Prostate gland (tissue), 2 donors: ENCODE measurements around the gene VSIG8. TPM values are rescaled to one million over a fixed set of nuclear protein-coding genes. Genes with fewer than 3 reads are reported as not detected.

ENCODE experiments used
- DNase-seq: peaks from one replicate; pipeline ENCODE4 v3.0.0-alpha.2; 2019; ENCODE audit warnings: low spot score
- H3K27ac ChIP-seq, 2 donors: fragments of 200-600 bp; sonication (generic); 2 replicates each; pipeline ENCODE4 v1.5.1; 2017 to 2019
- H3K27me3 ChIP-seq: fragments of 200-600 bp; sonication (generic); replicated peaks from 2 replicates; pipeline ENCODE4 v1.5.1; 2019; ENCODE audit not compliant: insufficient read depth
- H3K36me3 ChIP-seq, 2 donors: fragments of 200-600 bp; sonication (generic); 1 replicate in 1 of 2; 2 replicates in 1 of 2; pipeline versions ENCODE4 v1.5.1 to v1.8.1; 2017 to 2019
- H3K4me1 ChIP-seq: fragments of 200-600 bp; sonication (generic); replicated peaks from 2 replicates; pipeline ENCODE4 v1.5.1; 2019
- H3K4me3 ChIP-seq, 2 donors: fragments of 200-600 bp; sonication (generic); 2 replicates each; pipeline ENCODE4 v1.5.1; 2017 to 2019
- H3K9me3 ChIP-seq: fragments of 200-600 bp; sonication (generic); 2 replicates; pipeline ENCODE4 v1.5.1; 2017
- CTCF ChIP-seq, 4 experiments: fragments of 200-600 bp in 2 of 4; fragments of 450-650 bp in 2 of 4; sonication (generic) in 2 of 4; IDR thresholded peaks; 1 replicate in 3 of 4; 2 replicates in 1 of 4; pipeline ENCODE4 v1.5.1; 2016 to 2019; ENCODE audit warnings: antibody characterized with exemption in 4 of 4, mild to moderate bottlenecking in 2 of 4, moderate library complexity in 2 of 4
- POLR2A ChIP-seq: fragments of 450-650 bp; IDR thresholded peaks from one replicate; pipeline ENCODE4 v1.6.1; 2016; ENCODE audit warnings: antibody characterized with exemption, mild to moderate bottlenecking
- POLR2AphosphoS5 ChIP-seq: sonication (generic); formaldehyde crosslinking; IDR thresholded peaks from one replicate; pipeline ENCODE4 v1.6.1; 2017; ENCODE audit warnings: antibody characterized with exemption
- WGBS: methylation state at CpG from one replicate; pipeline ENCODE4 v1.1.5; 2018; 5-methylcytosine and 5-hydroxymethylcytosine counted together
- intact Hi-C: fragments of 100-400 bp; cut with DNase I; formaldehyde crosslinking; loops from one replicate; pipeline ENCODE4 v1.14.2; 2022
- total RNA-seq, 2 donors: library from RNA; depleted of rRNA; stranded (reverse); fragments of >200 nt; gene quantifications; one replicate each; pipeline ENCODE4 v1.1.0, GENCODE V29; 2016

The VSIG8 gene
- total RNA-seq, 2 donors from 2014 or later, result not detected

DNA sequence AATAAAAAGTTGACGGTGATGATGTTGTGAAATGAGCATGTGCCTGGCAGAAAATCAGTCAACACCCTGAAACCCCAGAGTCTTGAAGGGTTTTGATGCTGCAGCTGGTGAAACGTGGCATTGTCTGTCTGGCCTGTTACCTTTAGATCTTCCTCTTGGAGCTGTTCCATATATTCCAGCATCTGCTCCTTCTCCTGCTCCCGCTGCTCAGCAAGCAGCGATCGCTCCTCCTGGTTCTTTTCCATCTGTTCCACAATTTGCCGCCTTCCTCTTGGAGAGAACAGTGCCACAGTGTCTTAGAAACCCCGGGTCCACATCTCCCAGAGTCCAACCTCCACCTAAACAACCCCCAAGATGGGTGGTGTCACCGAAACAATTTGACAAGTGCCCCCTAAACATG, 21.8 kb upstream of the VSIG8 start:
- Histone ChIP-seq H3K4me3 (no peak overlapping the region), H3K9me3 (no peaks in the 10 kb centered on the region), H3K27me3 (no peaks in the 10 kb centered on the region), H3K36me3 (no peaks in the 10 kb centered on the region), H3K4me1 (no peaks in the 10 kb centered on the region), H3K27ac (no peak overlapping the region)
- intact Hi-C loops, result no loop called here
- no peak for DNase-seq
- no peak for TF ChIP-seq POLR2A
- no peak for TF ChIP-seq CTCF (IDR thresholded peaks at IDR 0.05)
- no peak for TF ChIP-seq POLR2AphosphoS5
- WGBS, result 84% methylated on average over 8 of the region's 8 CpGs

DNA sequence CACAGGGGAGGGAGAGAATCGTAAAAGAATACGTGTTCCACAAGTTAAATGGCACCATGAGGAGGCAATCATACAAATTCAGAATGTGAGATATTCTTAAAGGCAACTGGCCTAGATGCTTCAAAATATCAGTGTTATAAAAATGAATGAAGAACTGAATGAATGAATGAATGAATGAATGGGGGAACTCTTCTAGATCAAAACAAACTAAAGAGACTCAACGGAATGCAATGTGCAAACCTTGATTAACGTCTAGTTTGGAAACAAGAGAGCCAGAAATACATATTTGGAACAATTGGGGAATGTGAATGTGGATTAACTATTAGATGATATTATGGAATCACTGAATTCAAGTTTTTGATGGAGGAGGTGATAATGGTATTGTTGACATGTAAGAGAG, 20.7 kb upstream of the VSIG8 start:
- Histone ChIP-seq H3K27ac (no peak overlapping the region), H3K4me1 (no peaks in the 10 kb centered on the region), H3K9me3 (no peaks in the 10 kb centered on the region), H3K27me3 (no peaks in the 10 kb centered on the region), H3K36me3 (no peaks in the 10 kb centered on the region), H3K4me3 (no peak overlapping the region)
- TF ChIP-seq POLR2A (no peak), CTCF (IDR thresholded peaks at IDR 0.05) (no peak), POLR2AphosphoS5 (no peak)
- WGBS, result 81% methylated on average over 4 of the region's 4 CpGs
- DNase-seq, result no peak
- intact Hi-C loops, result no loop called here

DNA sequence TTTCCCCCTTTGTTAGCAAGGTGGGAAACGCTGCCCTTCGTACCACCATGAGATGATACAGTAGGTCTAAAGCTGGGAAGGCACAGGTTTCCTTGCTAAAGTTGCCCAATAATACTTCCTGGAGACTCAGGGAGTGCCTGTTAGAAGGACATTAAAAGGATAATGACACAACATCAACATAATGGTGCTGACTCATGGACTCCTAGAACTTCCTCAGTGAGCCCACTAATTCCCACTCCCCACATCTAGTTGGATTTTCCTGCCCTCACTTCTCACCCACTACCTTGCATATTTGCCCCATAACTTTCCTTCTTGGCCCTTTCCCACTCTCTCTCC, 20.0 kb upstream of the VSIG8 start:
- no peak for DNase-seq
- no peaks in the 10 kb centered on the region for H3K4me1 ChIP-seq
- H3K9me3 ChIP-seq, result no peaks in the 10 kb centered on the region
- H3K27ac ChIP-seq, result no peak overlapping the region
- H3K27me3 ChIP-seq, result no peaks in the 10 kb centered on the region
- H3K4me3 ChIP-seq, result no peak overlapping the region
- 85% methylated on average over 2 of the region's 2 CpGs for WGBS
- no peaks in the 10 kb centered on the region for H3K36me3 ChIP-seq
- TF ChIP-seq CTCF (IDR thresholded peaks at IDR 0.05), result no peak
- no peak for TF ChIP-seq POLR2A
- no peak for TF ChIP-seq POLR2AphosphoS5
- intact Hi-C loops, result no loop called here

- 57% methylated on average over 6 of the region's 6 CpGs for WGBS
- TF ChIP-seq POLR2AphosphoS5 (peak; percentile 66), POLR2A (no peak)
- peak; percentile 94 for DNase-seq
- Histone ChIP-seq H3K27me3 (no peaks in the 10 kb centered on the region), H3K27ac (no peak overlapping the region), H3K4me1 (no peaks in the 10 kb centered on the region), H3K36me3 (no peaks in the 10 kb centered on the region), H3K4me3 (no peak overlapping the region), H3K9me3 (no peaks in the 10 kb centered on the region)
- intact Hi-C loops, result no loop called here
These were observed 19.4 kb upstream of the VSIG8 start for GRCh38 chr1:159881622-159882526.

DNA sequence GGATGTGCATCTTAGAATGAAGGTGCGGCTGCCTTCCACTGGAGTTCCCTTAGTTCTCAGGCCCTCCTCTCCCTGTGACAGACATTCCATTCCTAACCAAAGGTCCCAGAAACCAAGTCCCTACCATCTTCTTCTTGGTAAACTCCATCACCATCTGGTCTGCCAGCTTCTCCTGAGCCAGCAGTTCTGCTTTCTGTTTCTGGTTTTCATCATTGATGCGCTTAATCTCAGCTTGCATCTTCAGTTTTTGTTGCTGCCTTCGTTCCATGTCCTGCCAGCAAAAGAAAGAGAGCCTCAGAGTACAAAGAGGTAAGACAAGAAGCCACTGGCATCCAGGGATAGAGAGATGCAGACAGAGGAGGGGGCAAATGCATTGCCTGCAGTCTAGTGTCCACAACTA, 18.0 kb upstream of the VSIG8 start:
- no peak overlapping the region for H3K27ac ChIP-seq
- intact Hi-C loops, result no loop called here
- TF ChIP-seq POLR2A, result no peak
- TF ChIP-seq CTCF (IDR thresholded peaks at IDR 0.05), result no peak
- no peak for TF ChIP-seq POLR2AphosphoS5
- H3K9me3 ChIP-seq, result no peaks in the 10 kb centered on the region
- no peak overlapping the region for H3K4me3 ChIP-seq
- 81% methylated on average over 3 of the region's 3 CpGs for WGBS
- no peaks in the 10 kb centered on the region for H3K27me3 ChIP-seq
- H3K4me1 ChIP-seq, result no peaks in the 10 kb centered on the region
- H3K36me3 ChIP-seq, result no peaks in the 10 kb centered on the region
- no peak for DNase-seq
